ENCODE results near the gene RPL22L1. TPM values are rescaled to one million over a fixed set of nuclear protein-coding genes. Genes with fewer than 3 reads are reported as not detected.
"Not testable (repeated sequence)": the region's sequence is repeated elsewhere in the genome, so short reads cannot be mapped to it uniquely, and the experiment has no call there.

The RPL22L1 gene
- total and polyA plus RNA-seq, 2 donors: 39.5 to 69.3 TPM

GRCh38 chr3:170829546-170830272 lies 40.3 kb downstream of the RPL22L1 start:
- Histone ChIP-seq H3K27ac (ENCODE audit: low read depth) (no peak overlapping the region), H3K36me3 (ENCODE audit: insufficient read depth) (no peaks in the 10 kb centered on the region), H3K4me3 (ENCODE audit: low read depth, low read length) (no peak overlapping the region), H3K4me1 (ENCODE audit: insufficient read depth) (no peaks in the 10 kb centered on the region)
- WGBS: 64% methylated on average over 9 of the region's 9 CpGs
- DNase-seq (ENCODE audit: extremely low spot score): no peak

GRCh38 chr3:170826047-170826446 lies 43.9 kb downstream of the RPL22L1 start:
- H3K4me3 ChIP-seq (ENCODE audit: low read depth, low read length): no peak overlapping the region
- DNase-seq (ENCODE audit: extremely low spot score): no peak
- no peak overlapping the region for H3K27ac ChIP-seq (ENCODE audit: low read depth)
- H3K36me3 ChIP-seq (ENCODE audit: insufficient read depth): no peaks in the 10 kb centered on the region
- WGBS: 52% methylated on average over 2 of the region's 2 CpGs
- no peaks in the 10 kb centered on the region for H3K4me1 ChIP-seq (ENCODE audit: insufficient read depth)

GRCh38 chr3:170823562-170823961 lies 46.4 kb downstream of the RPL22L1 start:
- H3K4me1 ChIP-seq (ENCODE audit: insufficient read depth); H3K36me3 ChIP-seq (ENCODE audit: insufficient read depth); DNase-seq (ENCODE audit: extremely low spot score); H3K27ac ChIP-seq (ENCODE audit: low read depth); H3K4me3 ChIP-seq (ENCODE audit: low read depth, low read length): not testable (repeated sequence)
- 77% methylated on average over 2 of the region's 2 CpGs for WGBS

- DNase-seq (ENCODE audit: extremely low spot score); H3K4me3 ChIP-seq (ENCODE audit: low read depth, low read length); H3K4me1 ChIP-seq (ENCODE audit: insufficient read depth); H3K27ac ChIP-seq (ENCODE audit: low read depth); H3K36me3 ChIP-seq (ENCODE audit: insufficient read depth): not testable (repeated sequence)
- 83% methylated on average over 1 of the region's 1 CpG for WGBS
Observed at GRCh38 chr3:170818325-170818724, 51.7 kb downstream of the RPL22L1 start.

- H3K36me3 ChIP-seq (ENCODE audit: insufficient read depth); H3K4me3 ChIP-seq (ENCODE audit: low read depth, low read length); H3K4me1 ChIP-seq (ENCODE audit: insufficient read depth); DNase-seq (ENCODE audit: extremely low spot score); H3K27ac ChIP-seq (ENCODE audit: low read depth): not testable (repeated sequence)
- WGBS: 80% methylated on average over 2 of the region's 2 CpGs
Observed at GRCh38 chr3:170817471-170817870, 52.5 kb downstream of the RPL22L1 start.

- H3K36me3 ChIP-seq (ENCODE audit: insufficient read depth): no peaks in the 10 kb centered on the region
- WGBS: 81% methylated on average over 2 of the region's 2 CpGs
- H3K27ac ChIP-seq (ENCODE audit: low read depth): no peak overlapping the region
- H3K4me1 ChIP-seq (ENCODE audit: insufficient read depth): no peaks in the 10 kb centered on the region
- DNase-seq (ENCODE audit: extremely low spot score): no peak
- H3K4me3 ChIP-seq (ENCODE audit: low read depth, low read length): no peak overlapping the region
Observed at GRCh38 chr3:170816841-170817240, 53.2 kb downstream of the RPL22L1 start.

GRCh38 chr3:170816341-170816740 lies 53.7 kb downstream of the RPL22L1 start:
- no peaks in the 10 kb centered on the region for H3K36me3 ChIP-seq (ENCODE audit: insufficient read depth)
- no peak for DNase-seq (ENCODE audit: extremely low spot score)
- no peak overlapping the region for H3K27ac ChIP-seq (ENCODE audit: low read depth)
- no peaks in the 10 kb centered on the region for H3K4me1 ChIP-seq (ENCODE audit: insufficient read depth)
- no peak overlapping the region for H3K4me3 ChIP-seq (ENCODE audit: low read depth, low read length)
- 89% methylated on average over 2 of the region's 2 CpGs for WGBS

GRCh38 chr3:170815936-170816335 lies 54.1 kb downstream of the RPL22L1 start:
- Histone ChIP-seq H3K36me3 (ENCODE audit: insufficient read depth) (no peaks in the 10 kb centered on the region), H3K4me3 (ENCODE audit: low read depth, low read length) (no peak overlapping the region), H3K4me1 (ENCODE audit: insufficient read depth) (no peaks in the 10 kb centered on the region), H3K27ac (ENCODE audit: low read depth) (no peak overlapping the region)
- 82% methylated on average over 3 of the region's 3 CpGs for WGBS
- no peak for DNase-seq (ENCODE audit: extremely low spot score)

GRCh38 chr3:170815340-170815739 lies 54.7 kb downstream of the RPL22L1 start:
- no peak overlapping the region for H3K4me3 ChIP-seq (ENCODE audit: low read depth, low read length)
- H3K36me3 ChIP-seq (ENCODE audit: insufficient read depth): no peaks in the 10 kb centered on the region
- 47% methylated on average over 8 of the region's 8 CpGs for WGBS
- no peak for DNase-seq (ENCODE audit: extremely low spot score)
- no peaks in the 10 kb centered on the region for H3K4me1 ChIP-seq (ENCODE audit: insufficient read depth)
- H3K27ac ChIP-seq (ENCODE audit: low read depth): no peak overlapping the region

Other genes starting within 250 kb of the RPL22L1 start
- gene EIF5A2, start 38.4 kb upstream of the RPL22L1 start, total RNA-seq: 9.5 TPM
- gene EIF5A2, start 38.4 kb upstream of the RPL22L1 start, polyA plus RNA-seq: 10.1 TPM
- not detected for gene SLC2A2, start 156.5 kb upstream of the RPL22L1 start, total RNA-seq
- 0.09 TPM for gene SLC2A2, start 156.5 kb upstream of the RPL22L1 start, polyA plus RNA-seq

All from urinary bladder (tissue), 4 donors.